Uterus (tissue), 4 donors: Measurements from ENCODE around the gene AVPI1. TPM values are rescaled to one million over a fixed set of nuclear protein-coding genes. Genes with fewer than 3 reads are reported as not detected.
"Not testable (repeated sequence)": the region's sequence is repeated elsewhere in the genome, so short reads cannot be mapped to it uniquely, and the experiment has no call there.

Source experiments
- DNase-seq, 2 donors: peaks; one replicate each; pipeline ENCODE4 v3.0.0-alpha.2; 2019 to 2020
- H3K27ac ChIP-seq, 2 donors: fragments of 200-600 bp; sonication (generic); 1 replicate in 1 of 2; 2 replicates in 1 of 2; pipeline ENCODE4 v1.5.1; 2016 to 2018
- H3K27me3 ChIP-seq, 2 donors: fragments of 200-600 bp; sonication (generic); one replicate each; pipeline ENCODE4 v1.5.1; 2018 to 2019; ENCODE audit warnings: control low read depth in 1 of 2
- H3K36me3 ChIP-seq, 2 donors: fragments of 200-600 bp; sonication (generic); one replicate each; pipeline ENCODE4 v1.5.1; 2019; ENCODE audit warnings: control low read depth in 1 of 2
- H3K4me1 ChIP-seq, 2 donors: fragments of 200-600 bp; sonication (generic); one replicate each; pipeline ENCODE4 v1.5.1; 2018 to 2019; ENCODE audit warnings: control low read depth in 1 of 2
- H3K4me3 ChIP-seq, 2 donors: fragments of 200-600 bp; sonication (generic); 1 replicate in 1 of 2; 2 replicates in 1 of 2; pipeline ENCODE4 v1.5.1; 2018 to 2019; ENCODE audit warnings: mild to moderate bottlenecking in 1 of 2
- H3K9me3 ChIP-seq, 2 donors: fragments of 200-600 bp; sonication (generic); one replicate each; pipeline ENCODE4 v1.5.1; 2019; ENCODE audit warnings: control low read depth in 1 of 2
- CTCF ChIP-seq, 4 experiments: fragments of 200-600 bp in 2 of 4; fragments of 450-650 bp in 2 of 4; sonication (generic) in 2 of 4; IDR thresholded peaks; one replicate each; pipeline ENCODE4 v1.5.1; 2016 to 2019; ENCODE audit warnings: antibody characterized with exemption in 4 of 4, mild to moderate bottlenecking in 2 of 4, moderate library complexity in 1 of 4
- POLR2A ChIP-seq, 2 donors: fragments of 450-650 bp; IDR thresholded peaks; one replicate each; pipeline ENCODE4 v1.6.1; 2016; ENCODE audit warnings: antibody characterized with exemption in 2 of 2, mild to moderate bottlenecking in 1 of 2, moderate library complexity in 1 of 2
- intact Hi-C: fragments of 100-400 bp; cut with DNase I; formaldehyde crosslinking; loops from one replicate; pipeline ENCODE4 v1.15.1; 2023; ENCODE audit warnings: low total_unique reads
- total RNA-seq, 4 donors: library from RNA; depleted of rRNA in 3 of 4; stranded (reverse); fragments of >200 nt in 3 of 4; gene quantifications; one replicate each; pipeline versions ENCODE4 v1.1.0 to v1.2.4, GENCODE V29; 2014 to 2023
- donor health status: DM: yes; HTN: yes; CAD: no.

The AVPI1 gene
- total RNA-seq, 4 donors from 2014 or later = 0.51 to 15.1 (median 10.8) TPM

- peak overlapping the region; percentile 60 to 90 for H3K4me3 ChIP-seq
- H3K27me3 ChIP-seq = no peaks in the 10 kb centered on the region
- no peak for TF ChIP-seq POLR2A (IDR thresholded peaks at IDR 0.05)
- TF ChIP-seq CTCF (IDR thresholded peaks at IDR 0.05) = peak in 2 of 4 experiments; percentile 1 to 2
- H3K9me3 ChIP-seq = no peaks in the 10 kb centered on the region
- no peaks in the 10 kb centered on the region for H3K36me3 ChIP-seq
- H3K27ac ChIP-seq = peak overlapping the region; percentile 77 to 80
- DNase-seq = peak; percentile 16 to 21
- intact Hi-C loops = no loop called here
- peaks cover 0 to 11% of the 10 kb centered on the region in 2 donors for H3K4me1 ChIP-seq
These were observed 45.9 kb downstream of the AVPI1 start for GRCh38 chr10:97640868-97641811.

- Histone ChIP-seq H3K36me3 (no peaks in the 10 kb centered on the region), H3K4me1 (peaks cover 0 to 11% of the 10 kb centered on the region in 2 donors), H3K4me3 (peak within 1 kb of the TSS; percentile 60 to 90), H3K9me3 (no peaks in the 10 kb centered on the region), H3K27ac (peak within 1 kb of the TSS; percentile 77 to 80), H3K27me3 (no peaks in the 10 kb centered on the region)
- intact Hi-C loops = no loop called here
- TF ChIP-seq POLR2A (IDR thresholded peaks at IDR 0.05) (peak; percentile 88 to 91), CTCF (IDR thresholded peaks at IDR 0.05) (peak in 1 of 4 experiments; percentile 3)
- peak; percentile 97 to 99 for DNase-seq
These were observed 46.7 kb downstream of the AVPI1 start, which contains the start of gene PI4K2A for GRCh38 chr10:97640174-97640867. Gene PI4K2A (plus strand): TSS chr10:97640671. CDS start chr10:97640743, 72 bp downstream.

GRCh38 chr10:97639090-97639489 is 48.0 kb downstream of the AVPI1 start:
- H3K4me3 ChIP-seq, H3K27me3 ChIP-seq, H3K27ac ChIP-seq, H3K36me3 ChIP-seq, intact Hi-C loops, DNase-seq, H3K9me3 ChIP-seq: not testable (repeated sequence)
- peaks cover 0 to 11% of the 10 kb centered on the region in 2 donors for H3K4me1 ChIP-seq

GRCh38 chr10:97635577-97635976 is 51.5 kb downstream of the AVPI1 start:
- Histone ChIP-seq H3K27me3 (no peaks in the 10 kb centered on the region), H3K9me3 (no peaks in the 10 kb centered on the region), H3K4me3 (no peak overlapping the region), H3K4me1 (no peaks in the 10 kb centered on the region), H3K27ac (no peak overlapping the region), H3K36me3 (no peaks in the 10 kb centered on the region)
- intact Hi-C loops = no loop called here
- no peak for DNase-seq
- TF ChIP-seq CTCF (IDR thresholded peaks at IDR 0.05) = no peak
- no peak for TF ChIP-seq POLR2A (IDR thresholded peaks at IDR 0.05)

GRCh38 chr10:97633921-97634320 is 53.1 kb downstream of the AVPI1 start:
- DNase-seq = no peak
- Histone ChIP-seq H3K36me3 (no peaks in the 10 kb centered on the region), H3K27me3 (no peaks in the 10 kb centered on the region), H3K9me3 (no peaks in the 10 kb centered on the region), H3K4me1 (no peaks in the 10 kb centered on the region), H3K27ac (peak overlapping the region; percentile 32 to 55), H3K4me3 (peak overlapping the region; percentile 58 to 75)
- intact Hi-C loops = no loop called here
- TF ChIP-seq CTCF (IDR thresholded peaks at IDR 0.05) = no peak
- no peak for TF ChIP-seq POLR2A (IDR thresholded peaks at IDR 0.05)
